GM21825 (cell line): ENCODE measurements around the gene TMEM214.

Experiments
- ATAC-seq: cut with Tn5 transposase; IDR thresholded peaks from one replicate; pipeline ENCODE4 v1.9.1; 2021; ENCODE audit warnings: mild to moderate bottlenecking, moderate library complexity; ENCODE audit not compliant: unreplicated experiment

Gene TMEM214

GRCh38 chr2:27083410-27084296 is 50.9 kb downstream of the TMEM214 start:
- no peak for ATAC-seq

GRCh38 chr2:27084297-27085061 is 51.7 kb downstream of the TMEM214 start:
- no peak for ATAC-seq

- ATAC-seq: no peak
Observed at GRCh38 chr2:27085062-27085672, 52.4 kb downstream of the TMEM214 start.

- no peak for ATAC-seq
Observed at GRCh38 chr2:27085673-27086089, 52.9 kb downstream of the TMEM214 start.

- peak; percentile 67 for ATAC-seq
Observed at GRCh38 chr2:27086090-27086723, 53.4 kb downstream of the TMEM214 start.

- ATAC-seq: peak; percentile 4
Observed at GRCh38 chr2:27086724-27087593, 54.2 kb downstream of the TMEM214 start, which contains the start of gene KHK. TSS of gene KHK (plus strand) at chr2:27086772. CDS start at chr2:27087260, 488 bp downstream.

- no peak for ATAC-seq
Observed at GRCh38 chr2:27087823-27088410, 55.2 kb downstream of the TMEM214 start.

- ATAC-seq: no peak
Observed at GRCh38 chr2:27088634-27089033, 55.9 kb downstream of the TMEM214 start.

- ATAC-seq: no peak
Observed at GRCh38 chr2:27089111-27089954, 56.6 kb downstream of the TMEM214 start.
